Nephron (organoid): Measurements from ENCODE around the gene ZNF337.
"Not testable (repeated sequence)": the region's sequence is repeated elsewhere in the genome, so short reads cannot be mapped to it uniquely, and the experiment has no call there.

Experiments
- H3K27ac Mint-ChIP-seq, 3 experiments: 2 replicates each; pipeline ENCODE4 v1.8.0; 2020; ENCODE audit warnings: mixed read lengths in 3 of 3, mild to moderate bottlenecking in 2 of 3, moderate library complexity in 1 of 3
- H3K27me3 Mint-ChIP-seq: 2 replicates; pipeline ENCODE4 v1.8.0; 2021; ENCODE audit warnings: low read depth, mild to moderate bottlenecking, moderate library complexity, mixed read lengths
- H3K36me3 Mint-ChIP-seq: 2 replicates; pipeline ENCODE4 v1.8.0; 2020; ENCODE audit warnings: low read depth, mixed read lengths
- H3K4me1 Mint-ChIP-seq: 2 replicates; pipeline ENCODE4 v1.8.0; 2020; ENCODE audit warnings: mixed read lengths
- H3K4me3 Mint-ChIP-seq, 3 experiments: 2 replicates each; pipeline ENCODE4 v1.8.0; 2020; ENCODE audit warnings: mild to moderate bottlenecking in 3 of 3, mixed read lengths in 3 of 3, moderate library complexity in 2 of 3
- H3K9me3 Mint-ChIP-seq: 2 replicates; pipeline ENCODE4 v1.8.0; 2020; ENCODE audit warnings: mixed read lengths
- CTCF ChIP-seq, 3 experiments: fragments of 200-600 bp; sonication (generic); IDR thresholded peaks; one replicate each; pipeline ENCODE4 v1.5.0; 2021; ENCODE audit warnings: antibody characterized with exemption in 3 of 3; ENCODE audit not compliant: unreplicated experiment in 3 of 3

The ZNF337 gene

GRCh38 chr20:25686081-25687067, 10.3 kb downstream of the ZNF337 start:
- no peak for TF ChIP-seq CTCF (IDR thresholded peaks at IDR 0.05; ENCODE audit: unreplicated experiment in 3 of 3)
- no peak overlapping the region for H3K4me3 Mint-ChIP-seq
- H3K36me3 Mint-ChIP-seq: peaks cover 53% of the 10 kb centered on the region
- H3K4me1 Mint-ChIP-seq: peaks cover 18% of the 10 kb centered on the region
- no peak overlapping the region for H3K27ac Mint-ChIP-seq
- no peaks in the 10 kb centered on the region for H3K27me3 Mint-ChIP-seq
- H3K9me3 Mint-ChIP-seq: peaks cover 2% of the 10 kb centered on the region

GRCh38 chr20:25685276-25686080, 11.2 kb downstream of the ZNF337 start:
- H3K27ac Mint-ChIP-seq: no peak overlapping the region
- TF ChIP-seq CTCF (IDR thresholded peaks at IDR 0.05; ENCODE audit: unreplicated experiment in 3 of 3): no peak
- no peaks in the 10 kb centered on the region for H3K27me3 Mint-ChIP-seq
- peaks cover 2% of the 10 kb centered on the region for H3K9me3 Mint-ChIP-seq
- peaks cover 18% of the 10 kb centered on the region for H3K4me1 Mint-ChIP-seq
- H3K36me3 Mint-ChIP-seq: peaks cover 54% of the 10 kb centered on the region
- H3K4me3 Mint-ChIP-seq: no peak overlapping the region

GRCh38 chr20:25683826-25684225, 12.8 kb downstream of the ZNF337 start:
- not testable (repeated sequence) for H3K27ac Mint-ChIP-seq, H3K27me3 Mint-ChIP-seq, H3K4me3 Mint-ChIP-seq, H3K9me3 Mint-ChIP-seq
- Mint-ChIP-seq H3K36me3 (peaks cover 57% of the 10 kb centered on the region), H3K4me1 (peaks cover 18% of the 10 kb centered on the region)

- Mint-ChIP-seq H3K9me3 (peaks cover 2% of the 10 kb centered on the region), H3K27me3 (no peaks in the 10 kb centered on the region), H3K4me3 (no peak overlapping the region)
These were observed 13.6 kb downstream of the ZNF337 start for GRCh38 chr20:25683050-25683449.

GRCh38 chr20:25676164-25676809, 20.4 kb downstream of the ZNF337 start:
- no peak for TF ChIP-seq CTCF (IDR thresholded peaks at IDR 0.05; ENCODE audit: unreplicated experiment in 3 of 3)
- no peak overlapping the region for H3K27ac Mint-ChIP-seq
- H3K4me1 Mint-ChIP-seq: no peaks in the 10 kb centered on the region
- no peaks in the 10 kb centered on the region for H3K27me3 Mint-ChIP-seq
- H3K4me3 Mint-ChIP-seq: no peak overlapping the region
- H3K36me3 Mint-ChIP-seq: peaks cover 82% of the 10 kb centered on the region
- H3K9me3 Mint-ChIP-seq: no peaks in the 10 kb centered on the region

More at GRCh38 chr20:25683050-25683449, 13.6 kb downstream of the ZNF337 start:
- Mint-ChIP-seq H3K36me3 (peaks cover 65% of the 10 kb centered on the region), H3K4me1 (peaks cover 18% of the 10 kb centered on the region), H3K27ac (no peak overlapping the region)
- TF ChIP-seq CTCF (IDR thresholded peaks at IDR 0.05; ENCODE audit: unreplicated experiment in 3 of 3): no peak

- H3K36me3 Mint-ChIP-seq: peaks cover 80% of the 10 kb centered on the region
- no peak for TF ChIP-seq CTCF (IDR thresholded peaks at IDR 0.05; ENCODE audit: unreplicated experiment in 3 of 3)
- no peaks in the 10 kb centered on the region for H3K9me3 Mint-ChIP-seq
- no peaks in the 10 kb centered on the region for H3K27me3 Mint-ChIP-seq
- H3K4me1 Mint-ChIP-seq: no peaks in the 10 kb centered on the region
- no peak overlapping the region for H3K4me3 Mint-ChIP-seq
- H3K27ac Mint-ChIP-seq: no peak overlapping the region
These were observed 21.5 kb downstream of the ZNF337 start for GRCh38 chr20:25675161-25675560.
